Neural cell (in vitro differentiated cells): ENCODE measurements around the gene ANKMY1. TPM values are rescaled to one million over a fixed set of nuclear protein-coding genes. Genes with fewer than 3 reads are reported as not detected.

ENCODE experiments used
- H2AFZ ChIP-seq: fragments of 200-600, 300-800 bp; sonication (generic), shearing (Covaris generic); 2 replicates; pipeline ENCODE4 v1.6.0; 2014; ENCODE audit warnings: low read depth, mild to moderate bottlenecking, antibody characterized with exemption, low read length, moderate library complexity
- H3F3A ChIP-seq: fragments of 200-600 bp; shearing (Covaris generic); 2 replicates; pipeline ENCODE4 v1.6.1; 2016; ENCODE audit warnings: mild to moderate bottlenecking, moderate library complexity, mixed read lengths, antibody characterized with exemption, low read length; ENCODE audit not compliant: insufficient read depth, poor library complexity, severe bottlenecking
- H3K27ac ChIP-seq: fragments of 200-600, 300-800 bp; sonication (generic), shearing (Covaris generic); 2 replicates; pipeline ENCODE4 v1.5.1; 2014; ENCODE audit warnings: mild to moderate bottlenecking, low read length, moderate library complexity
- H3K27me3 ChIP-seq: fragments of 300-800, 200-600 bp; sonication (generic), shearing (Covaris generic); 2 replicates; pipeline ENCODE4 v1.6.0; 2014; ENCODE audit warnings: mild to moderate bottlenecking, low read depth, low read length, moderate library complexity; ENCODE audit not compliant: insufficient read depth
- H3K36me3 ChIP-seq: fragments of 300-800, 200-600 bp; sonication (generic), shearing (Covaris generic); 2 replicates; pipeline ENCODE4 v1.5.1; 2014; ENCODE audit warnings: mild to moderate bottlenecking, antibody characterized with exemption, low read length, moderate library complexity; ENCODE audit not compliant: insufficient read depth
- H3K4me2 ChIP-seq: fragments of 300-800, 200-600 bp; sonication (generic), shearing (Covaris generic); 2 replicates; pipeline ENCODE4 v1.6.0; 2014; ENCODE audit warnings: mild to moderate bottlenecking, low read length
- H3K4me3 ChIP-seq: fragments of 300-800, 200-600 bp; sonication (generic), shearing (Covaris generic); 2 replicates; pipeline ENCODE4 v1.5.1; 2014; ENCODE audit warnings: mild to moderate bottlenecking, low read length, moderate library complexity
- H3K79me2 ChIP-seq: fragments of 200-600 bp; shearing (Covaris generic); replicated peaks from 2 replicates; pipeline ENCODE4 v1.6.0; 2014; ENCODE audit warnings: mild to moderate bottlenecking, low read length, moderate library complexity; ENCODE audit not compliant: insufficient read depth
- H3K9ac ChIP-seq: fragments of 300-800, 200-600 bp; sonication (generic), shearing (Covaris generic); 2 replicates; pipeline ENCODE4 v1.6.1; 2016; ENCODE audit warnings: mild to moderate bottlenecking, low read length, mixed read lengths
- H3K9me2 ChIP-seq: fragments of 200-600 bp; shearing (Covaris generic); 2 replicates; pipeline ENCODE4 v1.6.1; 2016; ENCODE audit warnings: mild to moderate bottlenecking, low read length, mixed read lengths; ENCODE audit not compliant: insufficient read depth
- H3K9me3 ChIP-seq: fragments of 200-600, 300-800 bp; sonication (generic), shearing (Covaris generic); 2 replicates; pipeline ENCODE4 v1.6.1; 2016; ENCODE audit warnings: mild to moderate bottlenecking, mixed run types, low read length, moderate library complexity, mixed read lengths
- H4K20me1 ChIP-seq: fragments of 200-600 bp; shearing (Covaris generic); 2 replicates; pipeline ENCODE4 v1.6.1; 2016; ENCODE audit warnings: mild to moderate bottlenecking, mixed run types; ENCODE audit not compliant: insufficient read depth
- CTCF ChIP-seq: fragments of 450-650 bp; IDR thresholded peaks from 2 replicates; pipeline ENCODE4 v1.5.1; 2014; ENCODE audit warnings: antibody characterized with exemption, mild to moderate bottlenecking, moderate library complexity; ENCODE audit not compliant: poor library complexity, severe bottlenecking
- EP300 ChIP-seq: fragments of 450-650 bp; conservative IDR thresholded peaks from 2 replicates; pipeline ENCODE4 v1.6.1; 2014; ENCODE audit warnings: antibody characterized with exemption, mild to moderate bottlenecking, moderate library complexity; ENCODE audit not compliant: poor library complexity, severe bottlenecking
- EZH2 ChIP-seq: fragments of 200-600, 300-800 bp; shearing (Covaris generic), sonication (generic); IDR thresholded peaks from 2 replicates; pipeline ENCODE4 v1.6.1; 2014; ENCODE audit warnings: antibody characterized with exemption, low read length, borderline replicate concordance, mild to moderate bottlenecking; ENCODE audit not compliant: insufficient read depth, poor library complexity, severe bottlenecking
- MXI1 ChIP-seq: fragments of 450-650 bp; conservative IDR thresholded peaks from 2 replicates; pipeline ENCODE4 v1.6.1; 2014; ENCODE audit warnings: antibody characterized with exemption, mild to moderate bottlenecking; ENCODE audit not compliant: poor library complexity, severe bottlenecking
- POLR2AphosphoS5 ChIP-seq: IDR thresholded peaks from 2 replicates; pipeline ENCODE4 v1.6.1; 2012
- RAD21 ChIP-seq: fragments of 450-650 bp; conservative IDR thresholded peaks from 2 replicates; pipeline ENCODE4 v1.6.1; 2014; ENCODE audit warnings: antibody characterized with exemption, mild to moderate bottlenecking, moderate library complexity
- SMC3 ChIP-seq: fragments of 450-650 bp; conservative IDR thresholded peaks from 2 replicates; pipeline ENCODE4 v1.6.1; 2014; ENCODE audit warnings: antibody characterized with exemption, mild to moderate bottlenecking, moderate library complexity; ENCODE audit not compliant: poor library complexity
- TAF1 ChIP-seq: IDR thresholded peaks from 2 replicates; pipeline ENCODE4 v1.6.1; 2012; ENCODE audit warnings: low read depth
- polyA plus RNA-seq: library from polyadenylated mRNA; depleted of rRNA; stranded (reverse); fragments of >200 nt; gene quantifications from 2 replicates; pipeline ENCODE4 v1.2.3, GENCODE V29; 2014
- TF ChIP-seq, protein P1 (sequence below): IDR thresholded peaks from 2 replicates; pipeline ENCODE4 v1.6.1; 2012; ENCODE audit warnings: borderline replicate concordance

Gene ANKMY1
- polyA plus RNA-seq, 1 donor from 2014 or later, result 6.6 TPM

- Histone ChIP-seq H4K20me1 (no peaks in the 10 kb centered on the region), H3F3A (no peaks in the 10 kb centered on the region), H3K9me2 (no peaks in the 10 kb centered on the region), H3K4me2 (no peak overlapping the region), H3K4me3 (no peak overlapping the region), H3K9ac (no peak overlapping the region), H3K9me3 (no peaks in the 10 kb centered on the region), H3K79me2 (peaks cover 44% of the 10 kb centered on the region), H3K27me3 (no peaks in the 10 kb centered on the region), H3K36me3 (no peaks in the 10 kb centered on the region), H3K27ac (no peak overlapping the region), H2AFZ (no peak overlapping the region)
- TF ChIP-seq CTCF (no peak), POLR2AphosphoS5 (no peak), SMC3 (no peak), TAF1 (no peak), EP300 (no peak), MXI1 (no peak), RAD21 (no peak), EZH2 (no peak)
- TF ChIP-seq, protein P1, sequence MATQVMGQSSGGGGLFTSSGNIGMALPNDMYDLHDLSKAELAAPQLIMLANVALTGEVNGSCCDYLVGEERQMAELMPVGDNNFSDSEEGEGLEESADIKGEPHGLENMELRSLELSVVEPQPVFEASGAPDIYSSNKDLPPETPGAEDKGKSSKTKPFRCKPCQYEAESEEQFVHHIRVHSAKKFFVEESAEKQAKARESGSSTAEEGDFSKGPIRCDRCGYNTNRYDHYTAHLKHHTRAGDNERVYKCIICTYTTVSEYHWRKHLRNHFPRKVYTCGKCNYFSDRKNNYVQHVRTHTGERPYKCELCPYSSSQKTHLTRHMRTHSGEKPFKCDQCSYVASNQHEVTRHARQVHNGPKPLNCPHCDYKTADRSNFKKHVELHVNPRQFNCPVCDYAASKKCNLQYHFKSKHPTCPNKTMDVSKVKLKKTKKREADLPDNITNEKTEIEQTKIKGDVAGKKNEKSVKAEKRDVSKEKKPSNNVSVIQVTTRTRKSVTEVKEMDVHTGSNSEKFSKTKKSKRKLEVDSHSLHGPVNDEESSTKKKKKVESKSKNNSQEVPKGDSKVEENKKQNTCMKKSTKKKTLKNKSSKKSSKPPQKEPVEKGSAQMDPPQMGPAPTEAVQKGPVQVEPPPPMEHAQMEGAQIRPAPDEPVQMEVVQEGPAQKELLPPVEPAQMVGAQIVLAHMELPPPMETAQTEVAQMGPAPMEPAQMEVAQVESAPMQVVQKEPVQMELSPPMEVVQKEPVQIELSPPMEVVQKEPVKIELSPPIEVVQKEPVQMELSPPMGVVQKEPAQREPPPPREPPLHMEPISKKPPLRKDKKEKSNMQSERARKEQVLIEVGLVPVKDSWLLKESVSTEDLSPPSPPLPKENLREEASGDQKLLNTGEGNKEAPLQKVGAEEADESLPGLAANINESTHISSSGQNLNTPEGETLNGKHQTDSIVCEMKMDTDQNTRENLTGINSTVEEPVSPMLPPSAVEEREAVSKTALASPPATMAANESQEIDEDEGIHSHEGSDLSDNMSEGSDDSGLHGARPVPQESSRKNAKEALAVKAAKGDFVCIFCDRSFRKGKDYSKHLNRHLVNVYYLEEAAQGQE, result no peak
These were observed 26.0 kb upstream of the ANKMY1 start for GRCh38 chr2:240583774-240584173.

GRCh38 chr2:240582781-240583180 is 25.0 kb upstream of the ANKMY1 start:
- H3K9me3 ChIP-seq, result no peaks in the 10 kb centered on the region
- H3K9me2 ChIP-seq, result no peaks in the 10 kb centered on the region
- H3K79me2 ChIP-seq, result peaks cover 34% of the 10 kb centered on the region
- no peak overlapping the region for H3K9ac ChIP-seq
- no peak for TF ChIP-seq EZH2
- TF ChIP-seq, protein P1, result no peak
- no peak for TF ChIP-seq SMC3
- TF ChIP-seq POLR2AphosphoS5, result no peak
- TF ChIP-seq CTCF, result no peak
- TF ChIP-seq MXI1, result no peak
- TF ChIP-seq TAF1, result no peak
- TF ChIP-seq RAD21, result no peak
- no peak for TF ChIP-seq EP300
- no peak overlapping the region for H2AFZ ChIP-seq
- H3K36me3 ChIP-seq, result no peaks in the 10 kb centered on the region
- no peaks in the 10 kb centered on the region for H3K27me3 ChIP-seq
- no peaks in the 10 kb centered on the region for H4K20me1 ChIP-seq
- no peak overlapping the region for H3K27ac ChIP-seq
- no peaks in the 10 kb centered on the region for H3F3A ChIP-seq
- no peak overlapping the region for H3K4me3 ChIP-seq
- H3K4me2 ChIP-seq, result no peak overlapping the region
